Suprapubic skin (tissue), 3 donors: ENCODE measurements around the gene C3orf22.

Source experiments
- POLR2A ChIP-seq, 2 donors: fragments of 450-650 bp; IDR thresholded peaks; one replicate each; pipeline ENCODE4 v1.6.1; 2017; ENCODE audit warnings: antibody characterized with exemption in 2 of 2, mild to moderate bottlenecking in 2 of 2, moderate library complexity in 2 of 2
- TF ChIP-seq, protein P1 (sequence below), 2 donors: fragments of 200-600 bp in 1 of 2; fragments of 450-650 bp in 1 of 2; sonication (generic) in 1 of 2; IDR thresholded peaks; one replicate each; pipeline ENCODE4 v1.5.1; 2016 to 2019; ENCODE audit warnings: antibody characterized with exemption in 2 of 2, mild to moderate bottlenecking in 1 of 2, moderate library complexity in 1 of 2

DNA sequence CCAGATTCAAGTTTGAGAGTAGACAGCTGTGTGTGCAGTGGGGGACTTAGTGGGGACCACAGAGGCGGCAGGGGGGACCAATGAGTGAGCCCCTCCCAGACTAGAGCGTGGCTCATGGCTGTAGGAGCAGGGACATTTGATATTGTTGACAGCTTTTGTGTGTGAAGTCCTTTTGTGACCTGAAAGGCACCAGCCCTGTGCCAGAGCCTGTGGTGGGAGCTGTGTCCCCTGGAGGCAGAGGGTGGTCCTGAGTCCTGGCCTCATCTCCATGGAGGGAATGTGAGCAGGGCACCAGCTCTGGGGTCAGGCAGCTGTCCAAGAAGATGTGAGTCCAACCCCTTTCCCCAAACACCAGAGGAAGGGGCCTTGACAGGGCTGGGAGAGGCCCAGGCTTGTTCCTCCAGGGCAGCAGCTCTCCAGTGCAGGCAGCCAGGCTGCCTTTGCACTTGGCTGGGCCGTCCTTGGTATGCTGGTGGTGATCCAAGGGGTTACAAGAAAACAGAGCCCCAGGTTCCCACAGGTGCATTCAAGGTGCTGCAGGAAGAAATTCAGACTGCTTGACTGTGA is 10.1 kb upstream of the C3orf22 start:
- TF ChIP-seq, protein P1, sequence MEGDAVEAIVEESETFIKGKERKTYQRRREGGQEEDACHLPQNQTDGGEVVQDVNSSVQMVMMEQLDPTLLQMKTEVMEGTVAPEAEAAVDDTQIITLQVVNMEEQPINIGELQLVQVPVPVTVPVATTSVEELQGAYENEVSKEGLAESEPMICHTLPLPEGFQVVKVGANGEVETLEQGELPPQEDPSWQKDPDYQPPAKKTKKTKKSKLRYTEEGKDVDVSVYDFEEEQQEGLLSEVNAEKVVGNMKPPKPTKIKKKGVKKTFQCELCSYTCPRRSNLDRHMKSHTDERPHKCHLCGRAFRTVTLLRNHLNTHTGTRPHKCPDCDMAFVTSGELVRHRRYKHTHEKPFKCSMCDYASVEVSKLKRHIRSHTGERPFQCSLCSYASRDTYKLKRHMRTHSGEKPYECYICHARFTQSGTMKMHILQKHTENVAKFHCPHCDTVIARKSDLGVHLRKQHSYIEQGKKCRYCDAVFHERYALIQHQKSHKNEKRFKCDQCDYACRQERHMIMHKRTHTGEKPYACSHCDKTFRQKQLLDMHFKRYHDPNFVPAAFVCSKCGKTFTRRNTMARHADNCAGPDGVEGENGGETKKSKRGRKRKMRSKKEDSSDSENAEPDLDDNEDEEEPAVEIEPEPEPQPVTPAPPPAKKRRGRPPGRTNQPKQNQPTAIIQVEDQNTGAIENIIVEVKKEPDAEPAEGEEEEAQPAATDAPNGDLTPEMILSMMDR (IDR thresholded peaks at IDR 0.05) = no peak
- TF ChIP-seq POLR2A (IDR thresholded peaks at IDR 0.05) = no peak
